Limb (tissue), 2 donors: Measurements from ENCODE around the gene LETM1.

ENCODE experiments used
- DNase-seq, 2 donors: peaks; one replicate each; pipeline ENCODE4 v3.0.0-alpha.2; 2016; ENCODE audit errors: extremely low spot score in 2 of 2

Gene LETM1

DNA sequence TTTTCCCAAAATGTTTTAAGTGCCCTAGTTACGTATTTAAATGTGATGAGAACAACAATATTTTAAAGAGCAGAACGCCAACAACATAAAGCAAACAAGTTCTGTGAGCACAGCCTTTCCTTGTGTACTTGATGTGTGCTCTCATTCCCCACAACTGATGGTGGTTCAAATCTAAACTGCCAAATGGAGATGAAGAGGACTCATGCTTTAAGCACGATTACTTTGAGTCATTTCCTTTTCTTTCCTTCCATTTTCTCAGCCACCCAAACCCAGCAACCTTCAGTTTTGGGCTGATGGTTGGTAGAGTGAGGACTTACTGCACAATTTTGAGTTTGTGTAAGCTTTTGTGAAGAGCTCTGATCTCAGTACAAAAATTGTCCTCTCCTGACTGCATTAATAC lies 16.9 kb upstream of the LETM1 start:
- no peak for DNase-seq

DNA sequence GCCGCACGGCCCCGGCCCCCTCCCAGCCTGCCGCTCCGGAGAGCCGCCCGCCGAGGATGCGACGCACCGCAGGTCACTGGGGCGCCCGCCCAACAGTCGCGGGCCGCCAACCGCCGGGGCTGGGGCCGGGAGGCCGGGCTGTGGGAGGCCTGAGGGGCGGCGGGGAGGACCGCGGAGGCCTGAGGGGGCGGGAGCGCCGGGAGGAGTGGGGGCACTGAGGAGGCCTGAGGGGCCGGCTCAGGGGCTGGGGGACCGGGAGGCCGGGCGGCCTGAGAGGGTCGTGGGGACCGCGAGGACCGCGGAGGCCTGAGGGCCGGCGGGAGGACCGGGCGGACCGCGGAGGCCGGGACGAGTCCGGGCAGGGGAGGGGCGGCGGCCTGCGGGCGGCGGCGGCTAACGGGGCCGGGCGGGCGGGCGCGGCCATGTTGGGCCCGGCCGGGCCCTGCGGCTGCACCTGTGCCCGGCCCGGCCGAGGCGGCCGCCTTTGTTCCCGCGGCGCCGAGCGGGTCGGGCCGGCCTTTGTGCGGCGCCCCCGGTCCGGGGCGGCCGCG lies 15.6 kb upstream of the LETM1 start:
- peak in 1 of 2 donors; percentile 80 for DNase-seq

DNA sequence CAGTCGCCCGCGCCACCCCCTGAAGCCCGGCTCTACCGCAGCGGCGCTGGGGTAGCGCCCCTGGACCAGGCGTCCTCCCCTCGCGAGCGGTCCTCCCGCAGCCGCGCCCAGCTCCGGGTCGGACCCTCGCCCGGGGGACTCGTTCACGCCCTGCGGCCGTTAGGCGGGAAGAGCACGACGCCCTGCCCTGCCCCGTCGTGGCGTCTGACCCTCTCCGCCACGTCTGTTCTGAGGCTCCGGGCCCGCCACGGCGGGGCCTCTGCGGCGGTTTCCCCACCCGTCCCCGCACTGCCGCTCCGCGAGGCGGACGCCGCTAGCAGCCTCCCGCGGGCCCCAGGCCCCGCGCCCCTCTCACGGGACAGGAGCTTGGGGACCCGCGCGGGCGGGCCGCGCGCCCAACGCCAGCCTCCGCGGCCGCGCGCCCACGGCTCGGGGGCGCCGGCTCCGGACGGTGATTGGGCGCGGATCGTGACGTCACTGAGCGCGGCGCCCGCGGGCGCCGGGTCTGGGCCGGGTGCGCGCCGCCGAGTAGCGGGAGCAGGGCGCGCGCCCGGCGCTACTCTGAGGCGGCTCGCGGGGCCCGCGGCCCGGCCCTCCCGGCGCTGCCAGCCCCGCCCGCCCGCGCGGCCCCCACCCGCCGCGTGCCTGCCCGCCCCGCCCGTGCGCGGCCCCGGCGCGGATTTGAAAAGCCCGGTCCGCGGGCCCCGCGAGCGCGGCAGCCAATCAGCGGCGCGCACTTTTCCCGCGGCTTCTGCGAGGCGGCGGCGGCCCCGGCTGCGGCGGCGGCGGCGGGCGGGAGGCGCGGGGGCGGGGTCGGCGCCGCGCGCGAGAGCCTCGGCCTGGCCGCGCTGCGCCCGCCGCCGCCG lies 14.9 kb upstream of the LETM1 start, which contains the start of gene NSD2:
TSS of gene NSD2 (plus strand) at position 816 of the 866 bp plus-strand sequence. CDS start 29,262 bp downstream, outside the sequence.
- DNase-seq: peak; percentile 92 to 95

DNA sequence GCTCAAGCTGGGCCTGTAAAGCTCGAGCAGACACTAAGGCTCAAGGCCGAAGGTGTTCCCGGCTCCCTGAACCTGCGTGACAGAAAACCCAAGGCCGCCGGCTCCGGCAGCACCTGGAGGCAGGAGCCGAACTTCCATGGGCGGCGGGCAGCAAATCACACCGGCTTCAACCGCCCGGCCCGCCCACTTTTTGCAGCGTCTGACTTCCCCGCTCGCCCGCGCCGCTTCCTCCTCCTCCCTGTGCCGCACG lies 14.3 kb upstream of the LETM1 start:
- DNase-seq: peak in 1 of 2 donors; percentile 89

DNA sequence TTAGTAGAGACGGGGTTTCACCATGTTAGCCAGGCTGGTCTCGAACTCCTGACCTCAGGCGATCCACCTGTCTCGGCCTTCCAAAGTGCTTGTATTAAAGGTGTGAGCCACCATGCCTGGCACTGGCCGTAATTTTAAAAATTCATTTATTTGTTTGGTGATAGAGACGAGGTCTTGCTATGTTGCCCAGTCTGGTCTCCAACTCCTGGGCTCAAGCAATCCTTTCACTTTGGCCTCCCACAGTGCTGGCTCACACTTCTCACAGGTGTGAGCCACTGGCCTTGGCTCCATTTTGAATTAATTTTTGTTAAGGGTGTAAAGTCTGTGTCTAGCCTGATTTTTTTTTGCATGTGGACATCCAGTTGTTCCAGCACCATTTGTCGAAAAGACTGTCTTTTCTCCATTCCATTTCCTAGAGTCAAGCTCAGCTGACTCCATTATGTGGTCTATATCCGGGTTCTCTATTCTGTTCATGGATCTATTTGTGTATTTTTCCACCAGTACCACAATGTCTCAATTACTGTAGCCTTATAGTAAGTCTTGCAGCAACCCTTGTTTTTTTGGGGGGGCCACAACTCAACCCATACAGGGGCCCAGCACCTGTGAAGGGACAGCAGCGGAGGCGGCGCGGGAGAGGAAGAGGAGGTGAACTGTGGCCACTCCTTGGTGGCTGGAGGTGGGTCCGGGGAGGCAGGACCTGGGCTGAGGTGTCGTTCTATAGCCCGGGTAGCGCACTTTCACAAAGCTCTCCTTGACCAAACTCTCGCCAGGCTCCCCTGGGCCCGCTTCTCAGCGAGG lies 13.8 kb upstream of the LETM1 start:
- no peak for DNase-seq

DNA sequence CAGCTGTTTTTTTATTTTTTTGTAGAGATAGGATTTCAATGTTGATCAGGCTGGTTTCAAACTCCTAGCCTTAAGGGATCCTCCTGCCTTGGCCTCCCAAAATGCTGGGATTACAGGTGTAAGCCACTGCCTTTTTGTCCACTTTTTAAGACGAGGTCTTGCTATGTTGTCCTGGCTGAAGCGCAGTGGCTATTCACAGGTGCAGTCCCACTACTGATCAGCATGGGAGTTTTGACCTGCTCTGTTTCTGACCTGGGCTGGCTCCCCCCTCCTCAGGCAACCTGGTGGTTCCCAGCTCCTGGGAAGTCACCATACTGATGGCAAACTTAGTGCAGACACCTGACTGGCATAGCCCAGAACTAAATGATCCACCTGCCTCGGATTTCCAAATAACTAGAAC lies 13.0 kb upstream of the LETM1 start:
- no peak for DNase-seq

DNA sequence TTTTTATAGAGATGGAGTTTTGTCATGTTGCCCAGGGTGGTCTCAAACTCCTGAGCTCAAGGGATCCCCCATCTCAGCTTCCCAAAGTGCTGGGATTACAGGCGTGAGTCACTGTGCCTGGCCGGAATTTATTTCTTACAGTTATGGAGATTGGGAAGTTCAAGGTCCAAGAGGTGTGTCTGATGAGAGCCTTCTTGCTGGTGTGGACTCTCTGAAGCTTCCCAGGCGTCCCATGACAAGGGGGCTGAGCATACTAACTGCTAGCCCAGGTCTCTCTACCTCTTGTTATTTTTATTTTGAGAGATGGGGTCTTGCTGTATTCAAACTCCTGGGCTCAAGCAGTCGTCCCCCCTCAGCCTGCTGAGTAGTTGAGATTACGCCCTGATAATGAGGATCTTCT lies 12.3 kb upstream of the LETM1 start:
- DNase-seq: no peak

DNA sequence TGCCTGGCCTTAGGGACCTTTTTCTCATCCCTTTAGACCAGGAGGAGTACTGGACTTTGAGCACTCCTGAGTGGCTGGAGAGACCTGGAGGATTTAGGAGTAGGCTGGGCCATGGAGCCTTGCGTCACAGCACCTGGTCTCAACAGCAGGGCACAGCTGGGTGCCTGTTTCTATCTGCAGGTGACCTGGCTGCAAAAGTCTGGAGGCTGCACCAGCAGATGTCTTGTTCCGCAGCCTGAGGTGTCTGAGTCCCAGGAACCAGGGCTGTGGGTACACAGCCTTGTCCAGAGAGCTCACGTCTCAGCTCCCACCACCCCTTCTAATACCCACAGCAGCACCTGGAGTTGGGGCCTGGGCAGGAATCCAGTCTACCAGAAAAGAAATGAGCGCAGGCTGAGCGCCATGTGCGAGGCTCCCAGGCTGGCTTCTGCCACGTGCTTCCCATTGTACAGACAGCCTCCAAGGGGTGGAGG lies 10.3 kb upstream of the LETM1 start:
- no peak for DNase-seq

DNA sequence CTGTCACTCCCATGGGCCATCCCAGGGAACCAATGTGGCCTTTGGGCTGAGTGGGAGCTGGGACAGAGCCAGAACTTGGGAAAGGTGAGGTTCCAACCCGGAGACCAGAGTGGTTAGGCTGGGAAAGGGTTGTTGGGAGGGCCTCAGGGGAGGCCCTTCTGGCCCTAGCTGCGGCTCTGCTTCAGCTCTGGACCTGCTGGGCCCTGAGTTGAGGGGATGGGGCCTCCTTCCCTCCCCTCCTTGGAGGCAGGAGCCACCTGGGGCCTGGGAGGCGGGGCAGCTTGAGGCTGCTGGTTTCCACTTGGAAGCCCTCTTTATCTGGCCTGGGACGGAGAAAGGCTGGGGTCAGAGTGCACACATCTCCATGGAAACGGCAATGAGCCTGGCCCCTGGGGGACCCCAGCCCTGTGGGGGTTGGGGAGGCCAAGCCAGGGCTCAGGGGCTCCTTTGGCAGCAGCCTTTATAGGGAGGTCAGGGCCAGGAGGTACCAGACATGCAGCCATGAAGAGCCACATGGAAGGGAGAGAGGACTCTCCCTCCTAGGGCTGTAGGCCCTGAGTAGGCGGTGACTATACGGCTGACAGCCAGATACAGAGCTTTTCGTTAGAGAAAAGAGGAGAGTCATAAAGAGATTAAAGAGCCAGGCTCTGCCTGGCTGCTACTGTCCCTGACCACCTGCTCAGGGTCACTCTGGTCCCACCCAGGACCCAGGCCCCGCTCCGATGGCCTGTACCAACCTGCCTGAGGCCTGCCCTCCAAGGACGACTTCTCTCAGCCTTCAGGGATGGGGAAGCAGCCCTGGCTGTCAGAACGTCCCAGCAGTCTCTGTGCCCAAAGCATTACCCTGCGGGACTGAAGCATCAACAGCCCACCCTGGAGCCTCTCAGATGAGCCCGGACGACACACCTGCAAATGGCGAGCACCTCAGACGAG lies 8.4 kb upstream of the LETM1 start:
- no peak for DNase-seq

DNA sequence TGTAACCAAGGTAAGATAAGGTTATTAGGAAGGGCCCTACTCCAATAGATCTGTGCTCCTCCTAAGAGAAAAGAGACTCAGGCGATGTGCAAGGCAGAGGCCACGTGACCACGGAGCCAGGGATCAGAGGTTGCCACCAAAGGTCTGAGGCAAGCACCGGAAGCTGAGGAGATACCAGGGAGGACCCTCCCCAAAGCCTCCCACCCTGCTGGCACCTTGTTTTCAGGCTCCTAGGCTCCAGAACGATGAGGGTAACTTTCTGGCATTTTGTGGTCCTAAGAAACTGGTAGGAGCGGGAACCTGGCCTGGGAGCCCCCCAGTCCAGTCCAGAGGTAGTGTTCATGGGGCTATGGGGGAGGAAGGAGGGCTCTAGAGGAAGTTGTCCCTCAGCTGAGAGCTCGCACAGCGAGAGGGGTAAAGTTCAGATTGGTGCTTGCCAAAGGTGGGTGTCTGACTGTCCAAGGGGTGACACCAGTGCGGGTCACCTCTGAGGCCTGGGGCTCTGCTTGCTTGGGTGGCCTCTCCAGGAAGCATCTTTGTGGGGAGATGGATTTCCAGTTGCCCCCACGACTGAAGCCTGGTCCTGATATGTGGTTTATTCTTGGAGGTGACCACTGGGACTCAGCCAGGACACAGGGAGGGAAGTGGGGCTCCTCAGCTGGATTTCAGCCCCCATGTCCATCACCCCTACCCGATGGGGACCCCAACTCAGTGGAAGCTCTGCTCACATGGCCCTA lies 7.5 kb upstream of the LETM1 start:
- no peak for DNase-seq

DNA sequence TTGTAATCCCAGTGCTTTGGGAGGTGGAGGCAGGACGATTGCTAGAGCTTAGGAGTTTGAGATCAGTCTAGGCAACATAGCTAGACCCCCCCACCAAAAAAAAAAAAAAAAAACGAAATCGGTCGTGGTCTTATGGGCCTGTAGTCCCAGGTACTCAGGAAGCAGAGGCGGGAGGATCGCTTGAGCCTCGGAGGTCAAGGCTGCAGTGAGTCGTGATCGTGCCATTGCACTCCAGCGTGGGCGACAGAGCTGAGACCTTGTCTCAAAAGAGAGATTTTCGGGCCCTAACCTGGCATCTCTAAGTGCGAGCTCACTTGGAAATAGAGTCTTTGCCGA lies 7.0 kb upstream of the LETM1 start:
- DNase-seq: no peak

DNA sequence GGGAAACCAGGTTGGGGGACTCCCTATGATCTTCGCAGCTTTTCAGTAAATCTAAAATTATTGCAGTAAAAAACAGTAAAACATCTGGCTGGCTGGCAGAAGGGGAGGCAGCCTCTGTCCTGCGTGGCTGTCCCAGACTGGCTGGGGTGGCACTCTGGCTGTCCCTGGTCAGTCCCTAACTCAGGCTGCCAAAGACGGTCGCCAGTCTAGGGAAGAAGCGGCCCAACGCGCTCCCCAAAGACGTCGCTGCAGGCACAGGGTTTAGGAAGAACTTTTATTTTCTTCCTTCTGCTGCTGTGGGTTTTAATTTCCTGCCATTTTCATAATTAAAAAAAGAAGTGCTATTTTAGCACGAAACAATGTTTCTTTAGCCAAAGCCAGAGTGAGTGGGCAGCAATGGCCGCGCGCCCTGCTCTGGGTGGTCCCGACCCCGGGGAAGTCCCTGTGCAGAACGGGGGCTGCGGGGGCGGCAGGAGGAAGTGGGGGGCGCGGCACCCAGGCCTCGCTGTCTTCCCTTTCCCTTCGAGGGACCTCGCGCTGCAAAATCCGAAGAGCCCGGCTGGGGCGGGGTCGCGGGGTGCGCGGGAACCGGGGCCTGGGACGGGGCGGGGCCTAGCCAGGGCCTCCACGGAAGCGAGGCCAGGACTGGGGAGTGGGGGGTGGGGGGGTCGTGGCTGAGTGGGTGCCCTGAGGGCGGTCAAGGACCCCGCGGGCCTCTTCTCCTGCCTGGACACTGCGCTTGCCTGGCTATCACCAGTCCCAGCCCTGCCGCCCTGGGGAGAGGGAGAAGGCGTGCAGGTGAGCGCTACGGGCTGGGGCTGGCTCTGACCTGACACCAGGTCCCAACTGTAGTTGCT lies 6.3 kb upstream of the LETM1 start:
- no peak for DNase-seq

DNA sequence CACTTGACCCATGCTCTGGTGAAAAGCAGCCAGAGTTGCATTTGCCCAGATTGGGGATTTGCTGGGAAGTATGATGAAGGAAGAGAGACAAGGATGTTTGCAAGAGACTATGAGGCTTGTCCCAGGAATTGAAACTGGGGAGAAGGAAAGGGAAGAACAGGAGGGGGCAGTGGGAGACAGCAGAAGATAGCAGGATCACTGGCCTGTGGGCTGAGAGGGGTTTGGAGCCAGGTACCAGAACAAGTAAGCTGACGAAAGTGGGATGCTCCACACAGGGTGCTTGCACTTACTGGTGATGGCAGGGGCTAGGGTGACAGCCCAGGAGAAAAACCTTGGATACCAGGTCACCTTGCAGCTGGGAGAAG lies 3.4 kb upstream of the LETM1 start:
- DNase-seq: no peak

DNA sequence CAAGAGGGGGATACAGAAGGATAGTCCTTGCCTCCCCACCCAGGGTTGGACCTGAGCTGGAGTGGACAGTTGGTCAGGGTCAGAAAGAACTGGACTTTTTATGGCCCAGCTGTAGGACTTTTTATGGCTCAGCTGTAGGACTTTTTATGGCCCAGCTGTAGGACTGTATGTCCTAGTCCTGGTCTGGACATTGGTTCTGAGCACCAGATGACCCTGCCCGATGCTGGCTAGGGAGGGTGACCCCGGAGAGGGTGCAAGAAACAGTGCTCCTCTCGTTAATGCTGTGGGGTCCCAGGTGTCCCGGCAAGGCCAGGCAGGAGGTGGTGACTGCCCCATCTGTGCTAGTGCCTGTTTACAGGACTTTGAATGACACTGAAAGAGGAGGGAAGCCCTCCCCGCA lies 2.0 kb upstream of the LETM1 start:
- DNase-seq: no peak

DNA sequence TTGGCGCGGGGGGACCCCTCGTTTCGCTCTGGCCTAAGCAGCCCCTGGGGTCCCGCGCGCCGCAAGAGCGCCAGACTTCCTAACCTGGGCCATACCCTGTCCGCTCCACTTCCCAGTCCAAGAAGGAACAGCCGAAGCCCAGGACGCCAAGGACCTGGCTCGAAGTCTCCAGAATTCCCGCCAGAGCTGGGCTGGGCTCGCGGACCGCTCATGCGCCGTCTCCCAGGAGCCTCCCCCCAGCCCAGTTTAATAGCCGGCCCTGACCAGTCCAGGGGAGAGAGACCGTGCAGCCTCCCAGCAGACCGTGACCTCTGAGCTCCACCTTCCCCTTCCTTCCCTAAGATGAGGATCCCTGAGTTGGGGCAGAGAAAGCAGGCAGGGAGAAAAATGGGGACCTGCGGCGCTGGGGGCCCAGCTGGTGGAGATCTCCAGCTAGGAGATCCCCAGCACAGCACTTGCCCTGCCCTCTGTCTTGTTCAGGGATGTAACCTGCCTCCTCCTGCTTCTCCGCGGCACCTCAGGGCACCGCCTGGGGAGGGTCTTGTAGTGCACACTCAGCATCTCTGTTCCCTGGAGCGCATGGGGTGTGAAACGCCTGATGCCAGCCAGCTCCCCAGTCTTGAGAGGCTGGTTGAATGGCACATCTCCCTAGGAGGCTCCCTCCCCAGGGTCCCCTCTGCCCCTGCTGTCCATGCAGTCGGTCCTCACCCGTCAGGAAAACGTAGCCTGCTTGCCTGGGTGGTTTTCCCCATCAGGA lies 1.2 kb upstream of the LETM1 start:
- DNase-seq: no peak

DNA sequence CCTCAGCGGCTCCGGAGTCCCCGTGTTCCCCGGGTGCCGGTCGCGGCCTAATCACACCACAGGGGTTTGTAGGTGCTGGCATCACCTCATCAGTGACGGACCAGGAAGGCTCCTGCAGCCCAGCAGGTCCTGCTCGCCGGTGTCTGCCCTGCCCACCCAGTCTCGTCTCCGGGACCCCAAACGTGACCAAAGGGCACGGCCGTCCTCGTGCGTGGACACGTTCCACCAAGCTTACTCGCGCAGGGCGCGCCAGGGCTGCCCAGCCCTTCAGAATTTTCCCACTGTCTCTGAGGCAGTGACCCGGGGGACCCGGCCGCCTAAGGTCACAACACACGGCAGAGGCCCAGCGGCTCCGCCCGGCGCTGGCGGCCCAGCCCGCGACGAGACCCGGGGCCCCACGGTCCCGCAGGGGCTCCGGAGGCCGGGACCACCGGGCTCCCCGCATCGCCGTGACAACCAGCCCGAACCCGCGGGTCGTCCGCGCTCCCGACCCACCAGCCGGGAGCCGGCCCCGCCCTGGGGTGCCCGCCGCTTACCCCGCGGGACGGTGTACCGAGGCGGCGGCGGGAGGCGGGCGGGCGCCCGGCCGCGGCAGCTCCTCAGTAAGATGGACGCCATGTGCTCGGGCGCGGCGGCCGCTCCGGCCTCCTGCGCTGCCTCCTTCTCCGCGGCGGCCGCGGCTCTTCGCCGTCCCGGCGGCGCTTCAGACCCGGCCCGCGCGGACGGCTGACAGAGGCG lies 454 bp downstream of the LETM1 start:
- DNase-seq: no peak

DNA sequence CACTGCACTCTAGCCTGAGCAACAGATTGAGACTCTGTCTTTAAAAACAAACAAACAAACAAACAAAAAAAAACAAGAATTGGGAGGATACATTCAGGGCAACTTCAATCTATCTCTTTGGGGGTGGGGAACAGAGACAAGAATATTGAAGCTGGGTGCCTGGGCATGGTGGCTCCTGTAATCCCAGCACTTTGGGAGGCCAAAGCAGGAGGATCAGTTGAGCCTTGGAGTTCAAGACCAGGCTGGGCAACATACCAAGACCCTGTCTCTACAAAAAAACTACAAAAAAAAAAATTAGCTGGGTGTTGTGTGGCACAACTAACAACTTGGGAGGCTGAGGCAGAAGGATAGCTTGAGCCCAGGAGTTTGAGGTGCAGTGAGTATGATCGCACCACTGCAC lies 1.2 kb downstream of the LETM1 start:
- no peak for DNase-seq

DNA sequence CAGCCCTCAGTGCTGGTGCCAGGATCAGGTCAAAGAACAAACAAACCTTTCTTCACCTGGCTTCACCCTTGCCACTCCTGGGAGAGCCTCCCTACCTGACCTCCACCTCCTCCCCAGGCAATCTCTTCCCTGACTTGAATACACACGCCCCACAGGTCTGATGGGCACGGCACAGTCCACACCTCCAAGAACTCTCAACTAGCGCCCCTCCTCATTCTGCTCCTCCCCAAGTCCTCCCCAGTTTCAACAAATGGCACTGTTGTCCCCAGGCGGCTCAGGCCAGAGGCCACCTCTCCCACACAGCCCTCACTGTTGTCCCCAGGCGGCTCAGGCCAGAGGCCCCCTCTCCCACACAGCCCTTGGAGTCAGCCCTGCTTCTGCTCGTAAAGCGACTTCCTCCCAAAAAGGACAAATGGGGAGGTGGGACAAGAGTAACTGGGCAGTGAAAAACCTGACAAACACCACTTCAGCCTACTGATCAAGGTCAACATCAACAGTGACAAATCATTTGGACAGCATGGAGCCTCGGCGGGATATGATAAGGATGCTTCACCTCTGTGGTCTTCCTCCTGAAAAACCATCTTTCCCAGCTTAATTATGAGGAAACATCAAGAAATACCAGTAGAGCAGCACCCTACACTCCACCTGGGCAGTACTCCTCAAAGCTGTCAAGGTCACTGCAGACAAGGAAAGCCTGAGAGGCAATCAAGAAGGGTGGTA lies 2.9 kb downstream of the LETM1 start:
- DNase-seq: no peak
